HUDEP-2 (cell line): ENCODE data around the gene RGN.
"Not testable (repeated sequence)": the region's sequence is repeated elsewhere in the genome, so short reads cannot be mapped to it uniquely, and the experiment has no call there.

Experiments
- DNase-seq, 76 experiments: peaks; one replicate each; lab custom pipeline; 2025; ENCODE audit not compliant: unreplicated experiment in 76 of 76; lab: John Stamatoyannopoulos, UW

RGN gene

GRCh38 chrX:47112316-47112954 lies 34.2 kb downstream of the RGN start:
- DNase-seq: no peak

DNA sequence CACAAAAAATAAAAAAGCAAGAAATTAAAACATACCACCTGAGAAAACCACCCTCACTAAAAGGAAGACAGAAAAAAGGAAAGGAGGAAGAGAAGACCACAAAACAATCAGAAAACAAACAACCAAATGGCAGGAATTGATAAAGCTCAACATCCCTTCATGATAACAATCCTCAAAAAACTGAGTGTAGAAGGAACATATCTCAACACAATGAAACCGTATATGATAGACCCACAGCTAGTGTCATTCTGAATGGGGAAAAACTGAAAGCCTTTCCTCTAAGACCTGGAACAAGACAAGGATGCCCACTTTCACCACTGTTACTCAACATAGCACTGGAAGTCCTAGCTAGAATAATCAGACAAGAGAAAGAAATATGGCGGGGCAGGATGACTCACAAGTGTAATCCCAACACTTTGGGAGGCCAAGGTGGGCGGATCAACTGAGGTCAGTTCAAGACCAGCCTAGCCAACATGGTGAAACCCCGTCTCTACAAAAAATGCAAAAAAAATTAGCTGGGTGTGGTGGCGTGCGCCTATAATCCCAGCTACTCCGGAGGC lies 38.4 kb downstream of the RGN start:
- not testable (repeated sequence) for DNase-seq

DNA sequence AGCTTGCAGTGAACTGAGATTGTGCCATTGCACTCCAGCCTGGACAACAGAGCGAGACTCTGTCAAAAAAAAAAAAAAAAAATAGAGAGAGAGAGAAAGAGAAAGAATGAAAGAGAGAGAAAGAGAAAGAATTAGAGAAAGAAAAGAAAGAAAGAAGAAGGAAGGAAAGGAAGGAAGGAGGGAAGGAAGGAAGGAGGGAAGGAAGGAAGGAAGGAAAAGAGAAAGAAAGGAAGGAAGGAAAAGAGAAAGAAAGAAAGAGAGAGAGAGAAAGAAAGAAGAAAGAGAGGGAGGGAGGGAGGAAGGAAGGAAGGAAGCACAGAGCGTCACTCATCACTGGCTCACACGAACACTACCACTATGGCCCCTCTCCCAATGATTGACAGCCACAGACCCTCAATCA lies 46.2 kb downstream of the RGN start:
- not testable (repeated sequence) for DNase-seq

DNA sequence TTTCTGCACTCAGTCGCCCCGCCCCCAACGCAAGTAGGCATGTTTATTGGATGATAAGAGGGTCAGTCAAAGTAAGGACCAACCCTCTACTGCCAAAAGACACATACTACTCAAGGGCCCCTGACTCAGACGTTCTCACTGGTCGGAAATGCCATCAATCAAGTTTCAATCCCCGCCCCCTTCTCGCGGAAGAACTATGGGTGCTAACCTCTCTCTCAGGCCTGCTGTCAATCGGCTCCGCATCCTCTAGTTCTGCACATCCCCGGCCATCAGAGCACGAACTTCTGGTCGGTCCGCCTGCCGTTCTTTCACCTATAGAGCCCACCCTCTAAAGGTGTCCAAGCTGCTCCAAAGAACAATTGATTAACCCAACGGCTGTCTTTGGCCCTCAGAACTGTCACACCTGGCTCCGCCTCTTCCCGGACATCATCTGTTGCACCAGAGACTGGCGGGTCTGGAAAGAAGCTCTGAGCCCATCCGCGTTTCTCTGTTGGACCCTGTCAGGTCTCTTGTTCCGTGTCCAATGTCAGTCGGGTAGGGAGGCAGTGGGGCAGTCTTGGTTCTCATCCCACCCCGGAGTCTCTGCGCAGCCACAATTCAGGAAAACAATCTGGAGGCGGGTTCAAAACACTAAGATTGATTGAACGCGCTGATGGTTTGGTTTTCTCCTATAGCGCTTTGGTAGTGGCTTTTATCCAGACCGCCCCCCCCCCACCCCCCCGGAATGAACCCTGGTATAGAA lies 51.1 kb downstream of the RGN start:
- peak in 75 of 76 experiments; percentile 41 to 92 (median 76) for DNase-seq

DNA sequence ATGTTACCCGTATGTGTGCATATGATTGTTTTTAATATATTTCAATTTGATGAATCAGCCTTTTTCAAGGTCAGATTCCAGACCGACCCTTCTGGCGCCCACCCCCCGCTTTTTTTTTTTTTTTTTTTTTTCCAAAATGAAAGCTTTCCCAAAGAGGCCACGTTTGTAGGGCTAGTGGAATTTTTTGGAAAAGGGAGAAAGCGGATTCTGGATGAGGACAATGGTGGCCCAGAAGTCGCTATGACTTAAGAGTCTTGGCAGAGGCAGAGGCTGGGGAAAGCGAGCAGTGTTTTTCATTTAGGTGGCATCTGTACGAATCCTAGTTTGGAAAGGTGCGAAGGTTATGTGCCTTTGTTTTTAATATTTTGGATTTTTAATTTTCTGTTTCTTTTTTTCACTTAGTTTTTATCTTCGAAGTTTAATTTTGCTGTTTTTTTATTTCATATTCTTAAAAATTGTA lies 51.7 kb downstream of the RGN start:
- no peak for DNase-seq

GRCh38 chrX:47133493-47133892 lies 55.2 kb downstream of the RGN start:
- no peak for DNase-seq

DNA sequence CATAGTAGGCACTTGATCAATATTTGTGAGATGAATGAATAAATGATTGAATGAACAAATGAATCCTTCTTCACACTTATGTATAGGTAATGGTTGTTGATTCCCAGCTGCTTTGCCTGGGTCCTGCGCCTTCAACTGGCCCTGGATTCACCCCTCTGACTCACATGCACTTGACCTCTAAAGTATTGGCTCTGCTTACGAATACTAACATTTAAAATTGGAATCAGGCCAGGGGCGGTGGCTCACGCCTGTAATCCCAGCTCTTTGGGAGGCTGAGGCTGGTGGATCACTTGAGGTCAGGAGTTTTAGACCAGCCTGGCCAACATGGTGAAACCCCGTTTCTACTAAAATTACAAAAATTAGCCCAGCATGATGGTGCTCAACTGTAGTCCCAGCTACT lies 57.4 kb downstream of the RGN start:
- peak in 11 of 76 experiments; percentile 1 to 30 (median 2) for DNase-seq

- DNase-seq: no peak
These were observed 59.9 kb downstream of the RGN start for GRCh38 chrX:47138171-47138570.
